ENCODE results near the gene IGSF6. TPM values are rescaled to one million over a fixed set of nuclear protein-coding genes. Genes with fewer than 3 reads are reported as not detected.

Gene IGSF6
- total RNA-seq, 1 donor from 2014 or later: 3.6 TPM

DNA sequence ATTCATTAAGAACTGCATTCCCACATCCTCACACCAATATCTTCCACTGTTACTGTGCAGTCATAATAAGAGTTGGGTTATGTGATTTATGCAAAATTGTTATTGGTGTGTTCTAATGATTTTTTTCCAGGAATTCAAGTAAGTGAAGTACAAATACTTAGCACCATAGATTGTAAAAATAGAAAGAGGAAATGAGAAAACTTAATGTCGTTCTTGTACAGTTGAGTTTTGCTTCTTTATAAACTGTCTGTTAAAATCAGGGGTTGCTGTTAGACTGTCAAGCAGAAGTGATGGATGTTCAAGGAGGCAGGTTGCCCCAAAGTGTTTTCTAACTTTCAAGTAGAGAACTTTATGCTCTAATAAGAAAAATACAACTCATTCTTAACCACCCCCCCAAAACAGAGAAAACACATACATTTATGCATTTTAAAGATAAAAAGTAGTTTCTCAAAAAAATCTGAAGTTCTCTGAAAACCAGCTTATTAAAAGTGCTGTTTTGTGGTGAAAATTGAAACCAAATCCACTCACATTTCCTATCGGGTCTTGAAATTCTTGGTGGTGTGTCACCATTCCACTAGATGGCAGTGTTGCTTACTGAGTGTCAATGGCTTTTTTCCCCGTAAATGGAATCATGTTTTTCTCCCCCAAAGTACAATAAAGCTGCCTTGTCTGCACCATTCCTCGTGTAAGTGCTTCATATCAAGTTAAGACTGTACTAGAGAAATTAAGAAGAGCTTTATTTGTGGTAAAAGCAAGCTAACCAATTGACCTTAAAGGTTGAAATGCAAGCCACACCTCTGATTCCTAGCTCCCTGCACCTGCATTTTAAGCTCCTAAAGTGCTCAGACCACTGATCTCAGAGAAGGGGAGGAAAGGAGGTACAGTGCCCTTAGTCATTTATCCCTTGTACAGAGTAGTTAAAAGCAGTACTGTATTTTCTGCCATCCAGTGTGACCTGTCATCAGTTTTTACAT is 4.7 kb upstream of the IGSF6 start:
- peaks cover 10% of the 10 kb centered on the region for H3K4me1 ChIP-seq
- peaks cover 10% of the 10 kb centered on the region for H3K36me3 ChIP-seq
- no peak overlapping the region for H3K4me3 ChIP-seq
- no peak for DNase-seq
- H3K27ac ChIP-seq (replicated peaks): no peak overlapping the region
- no peaks in the 10 kb centered on the region for H3K27me3 ChIP-seq (ENCODE audit: low read depth)
- H3K9me3 ChIP-seq (replicated peaks): no peaks in the 10 kb centered on the region
- TF ChIP-seq, protein P1, sequence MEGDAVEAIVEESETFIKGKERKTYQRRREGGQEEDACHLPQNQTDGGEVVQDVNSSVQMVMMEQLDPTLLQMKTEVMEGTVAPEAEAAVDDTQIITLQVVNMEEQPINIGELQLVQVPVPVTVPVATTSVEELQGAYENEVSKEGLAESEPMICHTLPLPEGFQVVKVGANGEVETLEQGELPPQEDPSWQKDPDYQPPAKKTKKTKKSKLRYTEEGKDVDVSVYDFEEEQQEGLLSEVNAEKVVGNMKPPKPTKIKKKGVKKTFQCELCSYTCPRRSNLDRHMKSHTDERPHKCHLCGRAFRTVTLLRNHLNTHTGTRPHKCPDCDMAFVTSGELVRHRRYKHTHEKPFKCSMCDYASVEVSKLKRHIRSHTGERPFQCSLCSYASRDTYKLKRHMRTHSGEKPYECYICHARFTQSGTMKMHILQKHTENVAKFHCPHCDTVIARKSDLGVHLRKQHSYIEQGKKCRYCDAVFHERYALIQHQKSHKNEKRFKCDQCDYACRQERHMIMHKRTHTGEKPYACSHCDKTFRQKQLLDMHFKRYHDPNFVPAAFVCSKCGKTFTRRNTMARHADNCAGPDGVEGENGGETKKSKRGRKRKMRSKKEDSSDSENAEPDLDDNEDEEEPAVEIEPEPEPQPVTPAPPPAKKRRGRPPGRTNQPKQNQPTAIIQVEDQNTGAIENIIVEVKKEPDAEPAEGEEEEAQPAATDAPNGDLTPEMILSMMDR (IDR thresholded peaks at IDR 0.05; ENCODE audit: borderline replicate concordance): peak; percentile 89
- intact Hi-C loops (cut with micrococcal nuclease): no loop called here

DNA sequence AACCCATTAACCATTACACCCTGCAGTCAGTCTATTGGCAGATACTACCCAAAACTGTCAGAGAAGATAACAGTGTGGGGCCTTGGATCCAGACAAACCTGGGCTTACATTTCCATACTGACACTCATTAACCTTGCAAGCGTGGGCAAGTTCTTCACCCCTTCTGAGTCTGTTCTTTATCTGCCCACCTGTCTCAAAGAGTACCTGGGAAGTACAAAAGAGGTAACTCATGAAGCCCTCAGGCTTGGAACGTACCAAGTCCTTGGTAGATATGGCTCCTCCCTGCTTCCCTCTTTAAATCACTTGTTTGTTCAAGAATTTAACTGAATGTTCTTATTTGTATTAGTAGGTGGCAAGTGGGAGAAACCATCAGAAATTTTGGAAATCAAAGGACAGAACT is 2.5 kb upstream of the IGSF6 start:
- Histone ChIP-seq H3K27ac (replicated peaks) (no peak overlapping the region), H3K9me3 (replicated peaks) (no peaks in the 10 kb centered on the region), H3K4me3 (no peak overlapping the region), H3K27me3 (ENCODE audit: low read depth) (no peaks in the 10 kb centered on the region), H3K4me1 (peaks cover 15% of the 10 kb centered on the region), H3K36me3 (peaks cover 10% of the 10 kb centered on the region)
- intact Hi-C loops (cut with micrococcal nuclease): no loop called here
- no peak for DNase-seq
- TF ChIP-seq, protein P1 (IDR thresholded peaks at IDR 0.05; ENCODE audit: borderline replicate concordance): no peak

DNA sequence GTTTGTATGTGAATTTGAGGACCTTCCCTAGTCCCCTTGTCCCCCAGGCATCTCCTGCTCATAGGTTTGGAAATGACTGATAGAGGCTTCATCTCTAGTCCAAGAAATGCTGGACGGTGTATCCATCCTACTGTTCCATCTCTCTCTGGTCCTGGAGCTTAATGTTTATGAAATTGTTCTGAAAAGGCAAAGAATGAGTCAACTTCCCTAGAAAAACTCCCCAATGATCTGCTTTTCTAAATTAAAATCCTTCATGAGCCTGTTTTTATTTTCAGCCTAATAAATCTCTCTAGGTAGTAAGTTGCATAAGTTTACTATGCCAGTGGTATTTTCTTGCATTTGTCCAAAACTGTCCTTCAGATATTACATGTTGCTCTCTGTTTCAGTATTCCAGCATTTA is 2.1 kb upstream of the IGSF6 start:
- Histone ChIP-seq H3K4me1 (peaks cover 17% of the 10 kb centered on the region), H3K4me3 (no peak overlapping the region), H3K27me3 (ENCODE audit: low read depth) (no peaks in the 10 kb centered on the region), H3K27ac (replicated peaks) (no peak overlapping the region), H3K9me3 (replicated peaks) (no peaks in the 10 kb centered on the region), H3K36me3 (peaks cover 10% of the 10 kb centered on the region)
- TF ChIP-seq, protein P1 (IDR thresholded peaks at IDR 0.05; ENCODE audit: borderline replicate concordance): no peak
- DNase-seq: no peak
- intact Hi-C loops (cut with micrococcal nuclease): no loop called here

DNA sequence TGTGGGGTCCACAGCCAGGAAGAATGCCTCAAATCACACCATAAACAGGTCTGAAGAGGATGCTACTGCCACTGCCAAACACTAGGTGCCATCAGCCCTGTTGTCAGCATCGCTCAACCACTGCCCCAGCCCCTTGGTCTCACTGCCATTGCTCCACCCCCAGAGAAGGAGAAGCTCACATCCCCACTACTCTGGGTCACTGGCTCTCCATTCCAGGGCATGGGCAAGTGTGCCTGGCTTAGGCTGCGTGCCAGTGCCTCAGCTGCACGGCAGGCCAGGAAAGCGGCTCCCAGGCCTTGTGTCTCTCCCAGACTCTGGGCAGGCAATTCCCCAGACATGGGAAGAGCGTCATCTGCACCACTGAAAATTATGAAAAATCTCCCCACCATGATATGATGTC is 1.2 kb upstream of the IGSF6 start:
- Histone ChIP-seq H3K4me3 (no peak overlapping the region), H3K27me3 (ENCODE audit: low read depth) (no peaks in the 10 kb centered on the region), H3K27ac (replicated peaks) (no peak overlapping the region), H3K36me3 (peaks cover 10% of the 10 kb centered on the region), H3K9me3 (replicated peaks) (no peaks in the 10 kb centered on the region), H3K4me1 (peaks cover 17% of the 10 kb centered on the region)
- TF ChIP-seq, protein P1 (IDR thresholded peaks at IDR 0.05; ENCODE audit: borderline replicate concordance): no peak
- intact Hi-C loops (cut with micrococcal nuclease): no loop called here
- no peak for DNase-seq

DNA sequence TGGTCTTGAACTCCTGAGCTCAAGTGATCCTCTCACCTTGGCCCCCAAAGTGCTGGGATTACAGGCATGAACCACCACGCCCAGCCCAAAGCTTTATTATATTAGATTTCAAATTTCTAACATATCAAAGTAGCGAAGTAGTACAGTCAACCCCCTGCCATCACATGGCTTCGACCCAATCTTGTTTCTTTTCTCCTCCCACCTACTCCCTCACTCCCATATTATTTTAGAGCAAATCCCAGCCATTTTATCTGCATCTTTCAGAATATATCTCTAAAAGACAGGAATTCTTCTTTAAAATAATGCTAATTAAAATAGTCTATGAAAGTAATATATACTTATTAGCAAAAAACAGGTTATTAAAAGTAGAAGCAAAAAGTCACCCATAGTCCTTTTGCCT is 893 bp downstream of the IGSF6 start:
- Histone ChIP-seq H3K36me3 (peaks cover 10% of the 10 kb centered on the region), H3K4me1 (peaks cover 11% of the 10 kb centered on the region), H3K9me3 (replicated peaks) (no peaks in the 10 kb centered on the region), H3K27me3 (ENCODE audit: low read depth) (no peaks in the 10 kb centered on the region), H3K27ac (replicated peaks) (no peak overlapping the region), H3K4me3 (peak overlapping the region; percentile 24)
- no peak for DNase-seq
- intact Hi-C loops (cut with micrococcal nuclease): no loop called here
- TF ChIP-seq, protein P1 (IDR thresholded peaks at IDR 0.05; ENCODE audit: borderline replicate concordance): no peak
